ENCODE measurements around the gene NAA38. TPM values are rescaled to one million over a fixed set of nuclear protein-coding genes. Genes with fewer than 3 reads are reported as not detected.

NAA38 gene
- total and polyA plus RNA-seq, 2 experiments from 2014 or later: 17.1 to 74.8 TPM

- Histone ChIP-seq H3F3A (replicated peaks; ENCODE audit: low read depth) (0 out of 2 replicates have a peak, but pooled peaks cover under 1% of the 10 kb centered on the region), H3K4me2 (no peak overlapping the region), H2AFZ (no peak overlapping the region), H3K36me3 (ENCODE audit: insufficient read depth) (no peaks in the 10 kb centered on the region), H3K79me2 (replicated peaks; ENCODE audit: insufficient read depth) (no peaks in the 10 kb centered on the region), H4K20me1 (replicated peaks; ENCODE audit: insufficient read depth) (no peaks in the 10 kb centered on the region; the same call in 1 of the 2 replicates), H3K4me3 (no peak overlapping the region), H3K27ac (ENCODE audit: low read depth) (no peak overlapping the region), H3K27me3 (ENCODE audit: insufficient read depth) (peaks cover 82% of the 10 kb centered on the region), H3K9me2 (ENCODE audit: insufficient read depth) (no peaks in the 10 kb centered on the region), H3K4me1 (ENCODE audit: insufficient read depth) (peaks cover 7% of the 10 kb centered on the region; the same call in 1 of the 2 replicates)
- H3K36me3 Mint-ChIP-seq (ENCODE audit: low read depth): no peaks in the 10 kb centered on the region; the same call in 2 of the 3 replicates
- no peak overlapping the region for H3K4me3 Mint-ChIP-seq
- H3K27me3 Mint-ChIP-seq (ENCODE audit: insufficient read depth, low read depth, poor library complexity): peaks cover 45% of the 10 kb centered on the region
- peak; percentile 51 for DNase-seq (ENCODE audit: low spot score)
- peaks cover 13% of the 10 kb centered on the region; the same call in 2 of the 3 replicates for H3K4me1 Mint-ChIP-seq
- H3K27ac Mint-ChIP-seq: no peak overlapping the region
- H3K9me3 Mint-ChIP-seq: no peaks in the 10 kb centered on the region; the same call in 2 of the 3 replicates
- ATAC-seq: no peak
- TF ChIP-seq EZH2 (IDR thresholded peaks at IDR 0.05; ENCODE audit: low read depth, unreplicated experiment) (no peak), CREB1 (CRISPR knock-in tag; IDR thresholded peaks at IDR 0.05; ENCODE audit: low read depth) (no peak), POLR2AphosphoS5 (IDR thresholded peaks at IDR 0.05; ENCODE audit: low read depth) (no peak), EZH2phosphoT487 (IDR thresholded peaks at IDR 0.05; ENCODE audit: unreplicated experiment) (no peak), ZNF114 (CRISPR knock-in tag; IDR thresholded peaks at IDR 0.05) (no peak), NANOG (IDR thresholded peaks at IDR 0.05; ENCODE audit: borderline replicate concordance) (no peak), STAT1 (IDR thresholded peaks at IDR 0.05; ENCODE audit: unreplicated experiment) (no peak), CTCF (conservative IDR thresholded peaks at IDR 0.05; ENCODE audit: low read depth in 2 of 2) (no peak)
These were observed 10.3 kb downstream of the NAA38 start for GRCh38 chr17:7846765-7847661.

- Histone ChIP-seq H3K4me3 (no peak overlapping the region), H4K20me1 (replicated peaks; ENCODE audit: insufficient read depth) (peaks cover under 1% of the 10 kb centered on the region; the same call in 1 of the 2 replicates), H3F3A (replicated peaks; ENCODE audit: low read depth) (0 out of 2 replicates have a peak, but pooled peaks cover under 1% of the 10 kb centered on the region), H3K36me3 (ENCODE audit: insufficient read depth) (no peaks in the 10 kb centered on the region), H3K4me2 (no peak overlapping the region), H2AFZ (no peak overlapping the region), H3K79me2 (replicated peaks; ENCODE audit: insufficient read depth) (no peaks in the 10 kb centered on the region), H3K9me2 (ENCODE audit: insufficient read depth) (no peaks in the 10 kb centered on the region), H3K27me3 (ENCODE audit: insufficient read depth) (peaks cover 83% of the 10 kb centered on the region), H3K27ac (ENCODE audit: low read depth) (no peak overlapping the region), H3K4me1 (ENCODE audit: insufficient read depth) (peaks cover 9% of the 10 kb centered on the region; the same call in 1 of the 2 replicates)
- H3K4me3 Mint-ChIP-seq: no peak overlapping the region; the same call in 2 of the 3 replicates
- DNase-seq (ENCODE audit: low spot score) (no peak), ATAC-seq (no peak)
- H3K27ac Mint-ChIP-seq: no peak overlapping the region
- no peaks in the 10 kb centered on the region; the same call in 2 of the 3 replicates for H3K36me3 Mint-ChIP-seq (ENCODE audit: low read depth)
- peaks cover 13% of the 10 kb centered on the region for H3K4me1 Mint-ChIP-seq
- H3K9me3 Mint-ChIP-seq: no peaks in the 10 kb centered on the region; the same call in 2 of the 3 replicates
- H3K27me3 Mint-ChIP-seq (ENCODE audit: insufficient read depth, low read depth, poor library complexity): peaks cover 45% of the 10 kb centered on the region
- TF ChIP-seq ZNF462 (CRISPR knock-in tag; IDR thresholded peaks at IDR 0.05): no peak
- TF ChIP-seq JUNB (IDR thresholded peaks at IDR 0.05; ENCODE audit: unreplicated experiment): no peak
- no peak for TF ChIP-seq POLR2AphosphoS5 (IDR thresholded peaks at IDR 0.05; ENCODE audit: low read depth)
- TF ChIP-seq CREB1 (CRISPR knock-in tag; IDR thresholded peaks at IDR 0.05; ENCODE audit: low read depth): no peak
- TF ChIP-seq ZNF331 (CRISPR knock-in tag; IDR thresholded peaks at IDR 0.05; ENCODE audit: low read depth): no peak
- TF ChIP-seq STAT1 (IDR thresholded peaks at IDR 0.05; ENCODE audit: unreplicated experiment): no peak
These were observed 11.2 kb downstream of the NAA38 start for GRCh38 chr17:7846063-7846735.
